Fibroblast of skin of right biceps (primary cell): Measurements from ENCODE around the gene MTA1.
A peak's percentile ranks its signal among the peaks of the same experiment; 100 is the strongest.

ENCODE experiments used
- DNase-seq: peaks from one replicate; pipeline ENCODE4 v3.0.0-alpha.2; 2013

Gene MTA1

GRCh38 chr14:105411017-105411941 is 8.3 kb upstream of the MTA1 start:
- peak; percentile 44 for DNase-seq

- DNase-seq: no peak
Observed at GRCh38 chr14:105411985-105412770, 7.4 kb upstream of the MTA1 start.

- DNase-seq: no peak
Observed at GRCh38 chr14:105412771-105413543, 6.7 kb upstream of the MTA1 start.

GRCh38 chr14:105413544-105413886 is 6.1 kb upstream of the MTA1 start:
- DNase-seq: no peak

- DNase-seq: peak; percentile 67
Observed at GRCh38 chr14:105414456-105415371, 4.9 kb upstream of the MTA1 start.

GRCh38 chr14:105415481-105416428 is 3.9 kb upstream of the MTA1 start:
- DNase-seq: no peak

- no peak for DNase-seq
Observed at GRCh38 chr14:105416671-105417070, 3.0 kb upstream of the MTA1 start.

- DNase-seq: no peak
Observed at GRCh38 chr14:105417690-105418121, 1.9 kb upstream of the MTA1 start.

- DNase-seq: no peak
Observed at GRCh38 chr14:105418269-105419194, 1.1 kb upstream of the MTA1 start.

- no peak for DNase-seq
Observed at GRCh38 chr14:105420101-105420973, 710 bp downstream of the MTA1 start.

GRCh38 chr14:105420974-105421674 is 1.5 kb downstream of the MTA1 start:
- DNase-seq: no peak

- no peak for DNase-seq
Observed at GRCh38 chr14:105421723-105422615, 2.3 kb downstream of the MTA1 start.

GRCh38 chr14:105422695-105423487 is 3.3 kb downstream of the MTA1 start:
- DNase-seq: no peak

- no peak for DNase-seq
Observed at GRCh38 chr14:105423488-105424195, 4.0 kb downstream of the MTA1 start.

- DNase-seq: no peak
Observed at GRCh38 chr14:105424861-105425260, 5.2 kb downstream of the MTA1 start.
